Measurements from ENCODE around the gene FEZ2.
"Not testable (repeated sequence)": the region's sequence is repeated elsewhere in the genome, so short reads cannot be mapped to it uniquely, and the experiment has no call there.

The FEZ2 gene

GRCh38 chr2:36606925-36607324 lies 9.0 kb upstream of the FEZ2 start:
- TF ChIP-seq ZNF274 (IDR thresholded peaks at IDR 0.05; ENCODE audit: low read depth, low read length) = no peak
- no peak overlapping the region for H3K4me3 ChIP-seq (ENCODE audit: low read length)

- no peak for TF ChIP-seq ZNF274 (IDR thresholded peaks at IDR 0.05; ENCODE audit: low read depth, low read length)
- no peak overlapping the region for H3K4me3 ChIP-seq (ENCODE audit: low read length)
Measured at GRCh38 chr2:36605273-36605672, 7.3 kb upstream of the FEZ2 start.

GRCh38 chr2:36603629-36604028 lies 5.7 kb upstream of the FEZ2 start:
- H3K4me3 ChIP-seq (ENCODE audit: low read length) = not testable (repeated sequence)

GRCh38 chr2:36597003-36597531 lies 901 bp downstream of the FEZ2 start:
- no peak for TF ChIP-seq ZNF274 (IDR thresholded peaks at IDR 0.05; ENCODE audit: low read depth, low read length)
- peak overlapping the region; percentile 93 for H3K4me3 ChIP-seq (ENCODE audit: low read length)

GRCh38 chr2:36596397-36596796 lies 1.6 kb downstream of the FEZ2 start:
- no peak for TF ChIP-seq ZNF274 (IDR thresholded peaks at IDR 0.05; ENCODE audit: low read depth, low read length)
- H3K4me3 ChIP-seq (ENCODE audit: low read length) = no peak overlapping the region; the same call in 1 of the 2 replicates

- TF ChIP-seq ZNF274 (IDR thresholded peaks at IDR 0.05; ENCODE audit: low read depth, low read length) = no peak
- no peak overlapping the region for H3K4me3 ChIP-seq (ENCODE audit: low read length)
Measured at GRCh38 chr2:36594849-36595248, 3.1 kb downstream of the FEZ2 start.

GRCh38 chr2:36589230-36589630 lies 8.7 kb downstream of the FEZ2 start:
- TF ChIP-seq ZNF274 (IDR thresholded peaks at IDR 0.05; ENCODE audit: low read depth, low read length) = no peak
- no peak overlapping the region for H3K4me3 ChIP-seq (ENCODE audit: low read length)

- TF ChIP-seq ZNF274 (IDR thresholded peaks at IDR 0.05; ENCODE audit: low read depth, low read length) = no peak
- no peak overlapping the region for H3K4me3 ChIP-seq (ENCODE audit: low read length)
Measured at GRCh38 chr2:36587556-36587955, 10.4 kb downstream of the FEZ2 start.

GRCh38 chr2:36587101-36587500 lies 10.9 kb downstream of the FEZ2 start:
- TF ChIP-seq ZNF274 (IDR thresholded peaks at IDR 0.05; ENCODE audit: low read depth, low read length) = no peak
- no peak overlapping the region for H3K4me3 ChIP-seq (ENCODE audit: low read length)

GRCh38 chr2:36586672-36587071 lies 11.3 kb downstream of the FEZ2 start:
- no peak overlapping the region for H3K4me3 ChIP-seq (ENCODE audit: low read length)
- TF ChIP-seq ZNF274 (IDR thresholded peaks at IDR 0.05; ENCODE audit: low read depth, low read length) = no peak

- H3K4me3 ChIP-seq (ENCODE audit: low read length) = no peak overlapping the region
- no peak for TF ChIP-seq ZNF274 (IDR thresholded peaks at IDR 0.05; ENCODE audit: low read depth, low read length)
Measured at GRCh38 chr2:36584148-36584794, 13.7 kb downstream of the FEZ2 start.

- no peak overlapping the region for H3K4me3 ChIP-seq (ENCODE audit: low read length)
- no peak for TF ChIP-seq ZNF274 (IDR thresholded peaks at IDR 0.05; ENCODE audit: low read depth, low read length)
Measured at GRCh38 chr2:36582951-36583350, 15.0 kb downstream of the FEZ2 start.

- no peak overlapping the region for H3K4me3 ChIP-seq (ENCODE audit: low read length)
- TF ChIP-seq ZNF274 (IDR thresholded peaks at IDR 0.05; ENCODE audit: low read depth, low read length) = no peak
Measured at GRCh38 chr2:36582538-36582937, 15.4 kb downstream of the FEZ2 start.

GRCh38 chr2:36579297-36579664 lies 18.7 kb downstream of the FEZ2 start:
- no peak for TF ChIP-seq ZNF274 (IDR thresholded peaks at IDR 0.05; ENCODE audit: low read depth, low read length)
- no peak overlapping the region for H3K4me3 ChIP-seq (ENCODE audit: low read length)

GRCh38 chr2:36578343-36579296 lies 19.3 kb downstream of the FEZ2 start:
- TF ChIP-seq ZNF274 (IDR thresholded peaks at IDR 0.05; ENCODE audit: low read depth, low read length) = no peak
- no peak overlapping the region; the same call in 1 of the 2 replicates for H3K4me3 ChIP-seq (ENCODE audit: low read length)

All from GM08714 (cell line).